ENCODE data around the gene IMMT. TPM values are rescaled to one million over a fixed set of nuclear protein-coding genes. Genes with fewer than 3 reads are reported as not detected.

The IMMT gene
- total and polyA plus RNA-seq, 2 of the 8 experiments (the other 6 are each of a cell fraction or from before 2014, with no cell fraction given): 37.7 to 103 TPM

DNA sequence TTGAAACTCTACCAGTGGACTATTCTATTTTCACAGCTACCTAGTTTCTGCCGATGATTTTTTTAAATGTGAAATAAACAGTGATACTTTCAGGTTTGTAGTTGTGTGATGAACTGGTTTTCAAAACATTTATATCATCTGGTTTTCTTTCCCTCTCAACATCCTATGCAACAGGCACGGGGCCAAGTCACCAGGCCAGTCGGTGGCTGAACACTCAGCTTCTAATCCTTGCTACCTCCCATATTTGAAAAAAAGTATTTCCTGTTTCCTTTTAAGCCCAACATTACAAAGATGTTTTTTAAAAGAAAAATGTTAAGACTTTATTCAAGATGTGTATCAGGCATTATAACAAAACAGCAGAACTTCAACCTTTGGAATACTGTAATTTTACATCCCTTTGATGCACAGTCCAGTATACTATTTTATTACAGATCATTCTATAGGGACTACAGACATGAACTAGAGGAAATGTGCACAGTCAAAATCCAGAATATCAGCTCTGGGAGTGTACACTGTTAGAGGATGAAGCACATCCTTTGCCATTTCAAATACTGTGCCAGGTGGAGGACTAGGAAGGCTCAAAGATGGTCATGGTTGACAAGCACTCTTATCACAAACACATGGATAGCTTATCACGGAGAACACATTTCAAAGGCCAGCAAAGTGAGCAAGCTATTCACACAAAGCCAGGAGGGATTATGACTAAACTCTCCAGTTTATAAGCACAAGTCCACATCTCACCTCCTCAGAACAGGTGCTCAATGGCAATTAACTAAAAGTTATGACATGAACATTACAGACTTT is 18.6 kb upstream of the IMMT start:
- Histone ChIP-seq H3K27ac (ENCODE audit: low read depth, low read length) (no peak overlapping the region), H3K27me3 (replicated peaks in 1 of 4; ENCODE audit: control insufficient read depth in 3 of 4, extremely low read depth in 1 of 4, insufficient read depth in 3 of 4, low read length in 3 of 4) (peaks cover 0 to 1% (median 0%) of the 10 kb centered on the region in 4 experiments; a peak in 1 of 7 replicates), H4K5ac (ENCODE audit: insufficient read length, low read depth, low read length) (no peak overlapping the region), H3K79me2 (ENCODE audit: control insufficient read depth in 1 of 2, insufficient read depth in 2 of 2, low read length in 2 of 2) (no peaks in the 10 kb centered on the region), H3K9ac (replicated peaks in 1 of 4; ENCODE audit: extremely low read depth in 1 of 4, low read depth in 3 of 4, low read length in 3 of 4) (no peak overlapping the region), H3K23me2 (ENCODE audit: low read depth, low read length) (no peaks in the 10 kb centered on the region), H3K4me2 (ENCODE audit: insufficient read depth in 1 of 2, low read depth in 2 of 2, low read length in 2 of 2) (no peak overlapping the region), H2BK15ac (ENCODE audit: low read length) (no peak overlapping the region), H2BK5ac (ENCODE audit: low read depth, low read length) (no peak overlapping the region), H4K8ac (ENCODE audit: extremely low read depth, insufficient read depth, low read length) (no peak overlapping the region), H3K4ac (replicated peaks; ENCODE audit: insufficient read length, low read depth, low read length) (no peak overlapping the region), H4K20me1 (replicated peaks in 1 of 2; ENCODE audit: control insufficient read depth in 1 of 2, insufficient read depth in 2 of 2, low read length in 2 of 2) (no peaks in the 10 kb centered on the region), H3K79me1 (ENCODE audit: low read depth, low read length) (no peaks in the 10 kb centered on the region), H3K9me3 (ENCODE audit: insufficient read depth in 2 of 2, low read depth in 1 of 2, low read length in 1 of 2) (no peaks in the 10 kb centered on the region), H2BK20ac (ENCODE audit: low read length) (no peak overlapping the region), H3K18ac (ENCODE audit: extremely low read depth, low read length) (no peak overlapping the region), H4K91ac (replicated peaks; ENCODE audit: insufficient read length, low read length) (no peak overlapping the region), H2BK12ac (ENCODE audit: low read depth, low read length) (no peak overlapping the region), H3K56ac (replicated peaks; ENCODE audit: insufficient read length, low read depth, low read length) (no peak overlapping the region), H2BK120ac (replicated peaks; ENCODE audit: low read depth, low read length) (no peak overlapping the region), H2AK5ac (ENCODE audit: low read depth, low read length) (no peak overlapping the region), H3K23ac (ENCODE audit: insufficient read length) (no peak overlapping the region), H3K4me3 (ENCODE audit: extremely low read depth in 1 of 4, insufficient read depth in 2 of 4, low read depth in 3 of 4, low read length in 4 of 4) (no peak overlapping the region), H3K36me3 (ENCODE audit: control insufficient read depth in 2 of 4, insufficient read depth in 4 of 4, low read length in 3 of 4) (peaks cover 13 to 48% (median 32%) of the 10 kb centered on the region in 4 experiments), H3K14ac (ENCODE audit: insufficient read length) (no peak overlapping the region), H3K4me1 (replicated peaks in 1 of 4; ENCODE audit: control insufficient read depth in 3 of 4, insufficient read depth in 4 of 4, low read length in 3 of 4) (no peaks in the 10 kb centered on the region), H2AFZ (ENCODE audit: low read length) (no peak overlapping the region)
- WGBS, 2 experiments (ENCODE audit: extremely low coverage in 1 of 2, insufficient coverage in 1 of 2, insufficient read length in 1 of 2, insufficient replicate concordance in 2 of 2, low coverage in 1 of 2, low lambda C conversion rate in 2 of 2, missing lambda C conversion rate in 1 of 2): 92% methylated on average over 4 of the region's 4 CpGs; no CpG with 5 or more reads in 1 of the 2 experiments
- POLR2A ChIA-PET (ENCODE audit: partially characterized antibody): interaction anchor here (1.4 to 1.6 kb wide), 3 partner anchors 13 to 91 kb away, joined by 3 to 4 read pairs (median 3); partner anchors contain the start of gene MRPL35
- FAIRE-seq (no peak), DNase-seq (ENCODE audit: low read depth in 1 of 2, low spot score in 2 of 2) (no peak)
- CTCF ChIA-PET (ENCODE audit: partially characterized antibody): interaction anchor here (0.6 to 3.3 kb wide), 8 partner anchors 8 to 182 kb away, joined by 3 to 14 read pairs (median 4); no protein-coding TSS in a partner anchor
- TF ChIP-seq CTCF (IDR thresholded peaks at IDR 0.05; ENCODE audit: control extremely low read depth in 1 of 3, insufficient read depth in 1 of 3, low read depth in 1 of 3, low read length in 3 of 3) (no peak), HDAC6 (IDR thresholded peaks at IDR 0.05; ENCODE audit: low read depth, low read length) (no peak), RAD21 (IDR thresholded peaks at IDR 0.05 in 1 of 2, conservative IDR thresholded peaks at IDR 0.05 in 1 of 2; ENCODE audit: low read depth in 2 of 2, low read length in 2 of 2) (no peak)

Measured in H1 (cell line).